Peyer's patch (tissue), 4 donors: Measurements from ENCODE around the gene HOXA5.

ENCODE experiments used
- CTCF ChIP-seq, 6 experiments: fragments of 450-650 bp in 4 of 6; fragments of 200-600 bp in 2 of 6; sonication (generic) in 1 of 6; IDR thresholded peaks; one replicate each; pipeline ENCODE4 v1.5.1; 2017 to 2019; ENCODE audit warnings: antibody characterized with exemption in 6 of 6, mild to moderate bottlenecking in 3 of 6, moderate library complexity in 1 of 6
- POLR2A ChIP-seq, 2 donors: fragments of 450-650 bp; IDR thresholded peaks; one replicate each; pipeline ENCODE4 v1.5.1; 2017; ENCODE audit warnings: antibody characterized with exemption in 2 of 2, mild to moderate bottlenecking in 2 of 2, moderate library complexity in 2 of 2

- TF ChIP-seq CTCF (IDR thresholded peaks at IDR 0.05), result no peak
- TF ChIP-seq POLR2A (IDR thresholded peaks at IDR 0.05), result no peak
Measured at GRCh38 chr7:27095050-27095896, 48.2 kb downstream of the HOXA5 start.
